ENCODE measurements around the gene FAM186B. TPM values are rescaled to one million over a fixed set of nuclear protein-coding genes. Genes with fewer than 3 reads are reported as not detected.

The FAM186B gene
- total and polyA plus RNA-seq, 11 donors: 0.17 to 0.78 (median 0.41) TPM

DNA sequence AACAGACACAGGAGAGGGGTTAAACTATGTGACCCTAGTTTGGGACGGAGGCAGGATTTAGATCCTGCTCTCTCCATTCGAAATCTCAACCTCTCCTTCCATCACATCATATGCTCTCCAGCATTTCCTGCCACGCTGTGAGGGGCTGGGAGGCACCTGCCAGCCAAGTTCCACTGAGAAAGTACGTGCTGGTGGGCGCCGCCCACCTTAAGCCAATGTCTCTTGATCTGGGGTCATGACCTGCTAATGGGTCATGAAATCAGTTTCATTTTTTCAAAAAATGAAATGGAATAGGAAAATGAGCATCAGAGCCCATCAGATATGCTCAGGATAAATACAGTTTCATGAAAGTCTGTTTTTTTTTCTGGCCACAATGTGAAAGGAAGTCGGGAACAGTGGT, 44.7 kb downstream of the FAM186B start:
- no peaks in the 10 kb centered on the region for H3K9me3 ChIP-seq
- 87 to 93% (median 92%) methylated on average over 7 of the region's 7 CpGs for WGBS, 4 donors
- H3K27ac ChIP-seq: no peak overlapping the region
- intact Hi-C loops (cut with DNase I): no loop called here
- no peak overlapping the region for H3K4me3 ChIP-seq
- ATAC-seq (no peak), DNase-seq (no peak)
- H3K27me3 ChIP-seq: no peaks in the 10 kb centered on the region
- TF ChIP-seq POLR2A (IDR thresholded peaks at IDR 0.05) (no peak), CTCF (IDR thresholded peaks at IDR 0.05) (no peak)
- peaks cover 0 to 96% (median 89%) of the 10 kb centered on the region in 9 donors for H3K36me3 ChIP-seq
- H3K4me1 ChIP-seq: peaks cover 0 to 28% (median 10%) of the 10 kb centered on the region in 12 donors

DNA sequence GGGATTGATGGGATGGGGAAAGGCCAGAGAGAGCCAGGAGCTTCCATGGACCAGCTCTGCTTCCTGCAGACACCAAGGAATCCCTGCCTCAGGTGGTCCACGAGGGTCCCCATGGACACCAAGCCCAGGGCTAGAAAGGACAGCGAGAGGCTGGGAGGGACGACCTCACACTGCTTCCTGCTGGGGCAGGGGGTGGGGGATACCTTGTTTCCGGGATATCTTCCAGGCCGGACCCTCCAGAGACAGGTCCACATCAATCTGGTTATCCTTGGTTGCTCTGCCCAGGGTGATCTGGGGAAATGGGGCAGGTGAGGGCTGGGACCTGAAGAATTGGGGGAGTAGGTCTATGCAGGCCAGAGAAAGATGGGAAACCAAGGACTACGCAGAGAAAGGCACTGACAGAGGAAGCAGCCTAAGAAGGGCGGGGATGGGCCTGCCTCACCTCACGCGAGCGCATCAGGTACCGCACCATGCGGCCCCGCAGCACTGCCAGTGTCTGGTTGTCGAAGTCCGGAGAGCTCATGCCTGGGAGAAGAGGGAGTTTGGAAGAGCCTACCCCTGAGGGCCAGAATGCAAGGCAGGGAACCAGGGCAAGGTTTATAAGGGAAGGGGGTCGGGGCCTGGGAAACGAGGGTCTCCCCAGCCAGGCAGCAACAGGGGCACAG, 46.3 kb downstream of the FAM186B start:
- DNase-seq (no peak), ATAC-seq (no peak)
- H3K27me3 ChIP-seq: no peaks in the 10 kb centered on the region
- peaks cover 0 to 84% (median 83%) of the 10 kb centered on the region in 9 donors for H3K36me3 ChIP-seq
- 91 to 95% (median 94%) methylated on average over 17 of the region's 17 CpGs for WGBS, 4 donors
- H3K27ac ChIP-seq: no peak overlapping the region
- TF ChIP-seq CTCF (IDR thresholded peaks at IDR 0.05): no peak
- no peak for TF ChIP-seq POLR2A (IDR thresholded peaks at IDR 0.05)
- H3K9me3 ChIP-seq: no peaks in the 10 kb centered on the region
- intact Hi-C loops (cut with DNase I): no loop called here
- no peak overlapping the region for H3K4me3 ChIP-seq
- peaks cover 0 to 16% (median under 1%) of the 10 kb centered on the region in 12 donors for H3K4me1 ChIP-seq

GRCh38 chr12:49558526-49558925, 46.9 kb downstream of the FAM186B start:
- H3K4me1 ChIP-seq: peaks cover 0 to 9% (median 0%) of the 10 kb centered on the region in 12 donors
- no peaks in the 10 kb centered on the region for H3K9me3 ChIP-seq
- DNase-seq: no peak
- peaks cover 0 to 78% (median 76%) of the 10 kb centered on the region in 9 donors for H3K36me3 ChIP-seq
- intact Hi-C loops (cut with DNase I): no loop called here
- H3K27ac ChIP-seq: peak overlapping the region in 1 of 12 donors; percentile 9
- WGBS, 4 donors: 79 to 90% (median 85%) methylated on average over 13 of the region's 13 CpGs
- no peak overlapping the region for H3K4me3 ChIP-seq
- TF ChIP-seq CTCF (IDR thresholded peaks at IDR 0.05): no peak
- TF ChIP-seq POLR2A (IDR thresholded peaks at IDR 0.05): no peak
- no peak for ATAC-seq
- H3K27me3 ChIP-seq: no peaks in the 10 kb centered on the region

- Histone ChIP-seq H3K4me3 (no peak overlapping the region), H3K27me3 (no peaks in the 10 kb centered on the region), H3K27ac (peak overlapping the region in 2 of 12 donors; percentile 9 to 23), H3K9me3 (no peaks in the 10 kb centered on the region), H3K36me3 (peaks cover 0 to 71% (median 70%) of the 10 kb centered on the region in 9 donors), H3K4me1 (peaks cover 0 to 4% (median 0%) of the 10 kb centered on the region in 12 donors)
- TF ChIP-seq CTCF (IDR thresholded peaks at IDR 0.05) (peak in 5 of 12 donors; percentile 17 to 35 (median 24)), POLR2A (IDR thresholded peaks at IDR 0.05) (no peak)
- DNase-seq (no peak), ATAC-seq (peak in 3 of 4 donors; percentile 14 to 59 (median 38))
- intact Hi-C loops (cut with DNase I): no loop called here
- WGBS, 4 donors: 53 to 80% (median 67%) methylated on average over 5 to 7 of the region's 7 CpGs
Measured at GRCh38 chr12:49557917-49558215, 47.6 kb downstream of the FAM186B start.

Measured in heart left ventricle (tissue), 16 donors.